ENCODE results near the gene UBL4A.

Gene UBL4A

DNA sequence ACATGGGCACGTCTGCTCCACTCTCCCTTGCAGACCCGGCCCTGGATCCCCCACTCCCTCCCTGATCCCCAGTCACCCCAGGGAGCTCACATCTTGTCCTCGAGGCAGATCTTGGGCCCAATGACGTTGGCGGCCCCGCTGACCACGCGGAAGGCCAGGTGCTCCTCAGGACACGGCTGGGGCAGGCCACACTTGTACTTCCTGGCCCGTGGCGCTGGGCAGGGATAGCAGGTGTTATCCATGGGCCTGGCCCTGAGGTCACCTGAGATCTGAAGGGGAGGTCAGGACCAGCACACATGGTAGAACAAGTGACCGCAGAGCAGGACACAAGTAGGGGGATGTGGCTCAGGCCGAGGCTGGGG lies 21.9 kb upstream of the UBL4A start:
- H3K4me1 ChIP-seq (ENCODE audit: insufficient read depth, low read length, severe bottlenecking) = no peaks in the 10 kb centered on the region
- no peak overlapping the region for H3K4me2 ChIP-seq (ENCODE audit: low read length)
- no peak for TF ChIP-seq EZH2 (IDR thresholded peaks at IDR 0.05; ENCODE audit: borderline replicate concordance, low read length)
- TF ChIP-seq, protein P1, sequence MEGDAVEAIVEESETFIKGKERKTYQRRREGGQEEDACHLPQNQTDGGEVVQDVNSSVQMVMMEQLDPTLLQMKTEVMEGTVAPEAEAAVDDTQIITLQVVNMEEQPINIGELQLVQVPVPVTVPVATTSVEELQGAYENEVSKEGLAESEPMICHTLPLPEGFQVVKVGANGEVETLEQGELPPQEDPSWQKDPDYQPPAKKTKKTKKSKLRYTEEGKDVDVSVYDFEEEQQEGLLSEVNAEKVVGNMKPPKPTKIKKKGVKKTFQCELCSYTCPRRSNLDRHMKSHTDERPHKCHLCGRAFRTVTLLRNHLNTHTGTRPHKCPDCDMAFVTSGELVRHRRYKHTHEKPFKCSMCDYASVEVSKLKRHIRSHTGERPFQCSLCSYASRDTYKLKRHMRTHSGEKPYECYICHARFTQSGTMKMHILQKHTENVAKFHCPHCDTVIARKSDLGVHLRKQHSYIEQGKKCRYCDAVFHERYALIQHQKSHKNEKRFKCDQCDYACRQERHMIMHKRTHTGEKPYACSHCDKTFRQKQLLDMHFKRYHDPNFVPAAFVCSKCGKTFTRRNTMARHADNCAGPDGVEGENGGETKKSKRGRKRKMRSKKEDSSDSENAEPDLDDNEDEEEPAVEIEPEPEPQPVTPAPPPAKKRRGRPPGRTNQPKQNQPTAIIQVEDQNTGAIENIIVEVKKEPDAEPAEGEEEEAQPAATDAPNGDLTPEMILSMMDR (IDR thresholded peaks at IDR 0.05; ENCODE audit: low read length) = no peak
- no peaks in the 10 kb centered on the region for H3K27me3 ChIP-seq (ENCODE audit: insufficient read depth, low read length)
- no peak overlapping the region for H2AFZ ChIP-seq (ENCODE audit: low read length)
- peaks cover 20% of the 10 kb centered on the region for H3K36me3 ChIP-seq (ENCODE audit: insufficient read depth, low read length)
- H3F3A ChIP-seq (ENCODE audit: insufficient read depth, low read length) = no peaks in the 10 kb centered on the region
- H3K9me2 ChIP-seq (ENCODE audit: low read depth, low read length) = no peaks in the 10 kb centered on the region
- no peaks in the 10 kb centered on the region for H4K20me1 ChIP-seq (ENCODE audit: insufficient read depth, low read length)
- no peak overlapping the region for H3K27ac ChIP-seq (ENCODE audit: low read depth, low read length, poor library complexity, severe bottlenecking)
- no peaks in the 10 kb centered on the region for H3K79me2 ChIP-seq (ENCODE audit: insufficient read depth, low read length)
- H3K4me3 ChIP-seq (ENCODE audit: low read depth, low read length, poor library complexity, severe bottlenecking) = no peak overlapping the region
- no peaks in the 10 kb centered on the region for H3K9me3 ChIP-seq (ENCODE audit: low read length)
- no peak overlapping the region for H3K9ac ChIP-seq (ENCODE audit: low read length)

DNA sequence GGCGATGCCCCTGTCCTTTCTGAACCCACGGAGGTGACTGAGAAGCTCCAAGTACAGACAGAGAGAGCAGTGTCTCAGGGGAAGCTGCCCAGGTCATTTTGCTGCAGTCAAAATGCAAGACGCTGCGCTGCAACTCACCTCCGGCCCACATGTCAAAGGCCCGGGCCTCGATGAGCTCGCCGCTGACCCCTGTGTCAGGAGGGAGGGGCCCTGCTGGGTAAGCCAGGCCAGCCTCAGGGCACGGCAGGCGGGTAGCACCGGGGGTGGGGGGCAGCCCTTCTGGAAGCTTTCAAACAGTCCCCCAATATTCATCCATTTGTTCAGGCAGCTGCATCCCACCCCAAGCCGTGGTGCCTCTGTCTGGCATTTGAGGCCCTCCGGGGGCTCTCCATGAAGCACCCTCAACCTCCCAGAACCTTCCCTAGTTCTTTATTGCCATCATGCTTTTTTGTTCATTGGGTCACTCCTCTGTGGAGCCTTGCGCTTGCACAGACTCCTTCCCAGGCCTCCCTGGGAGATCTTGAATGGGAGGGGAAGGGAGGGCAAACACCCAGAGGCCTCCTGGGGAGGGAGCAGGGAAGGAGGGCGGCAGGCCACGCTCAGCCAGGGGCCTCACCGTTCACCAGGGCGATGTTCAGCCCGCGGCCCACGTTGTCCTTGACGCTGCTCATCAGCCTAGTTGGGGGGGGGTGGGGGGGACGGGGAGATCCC lies 21.4 kb upstream of the UBL4A start:
- Histone ChIP-seq H3K27ac (ENCODE audit: low read depth, low read length, poor library complexity, severe bottlenecking) (no peak overlapping the region), H3K4me1 (ENCODE audit: insufficient read depth, low read length, severe bottlenecking) (no peaks in the 10 kb centered on the region), H2AFZ (ENCODE audit: low read length) (no peak overlapping the region), H3K79me2 (ENCODE audit: insufficient read depth, low read length) (no peaks in the 10 kb centered on the region), H3K4me3 (ENCODE audit: low read depth, low read length, poor library complexity, severe bottlenecking) (no peak overlapping the region), H3K9me2 (ENCODE audit: low read depth, low read length) (no peaks in the 10 kb centered on the region), H3K27me3 (ENCODE audit: insufficient read depth, low read length) (no peaks in the 10 kb centered on the region), H3K9me3 (ENCODE audit: low read length) (no peaks in the 10 kb centered on the region), H3K9ac (ENCODE audit: low read length) (no peak overlapping the region), H3K36me3 (ENCODE audit: insufficient read depth, low read length) (peaks cover 20% of the 10 kb centered on the region), H4K20me1 (ENCODE audit: insufficient read depth, low read length) (no peaks in the 10 kb centered on the region), H3F3A (ENCODE audit: insufficient read depth, low read length) (no peaks in the 10 kb centered on the region), H3K4me2 (ENCODE audit: low read length) (no peak overlapping the region)
- TF ChIP-seq, protein P1 (IDR thresholded peaks at IDR 0.05; ENCODE audit: low read length) = no peak
- TF ChIP-seq EZH2 (IDR thresholded peaks at IDR 0.05; ENCODE audit: borderline replicate concordance, low read length) = no peak

DNA sequence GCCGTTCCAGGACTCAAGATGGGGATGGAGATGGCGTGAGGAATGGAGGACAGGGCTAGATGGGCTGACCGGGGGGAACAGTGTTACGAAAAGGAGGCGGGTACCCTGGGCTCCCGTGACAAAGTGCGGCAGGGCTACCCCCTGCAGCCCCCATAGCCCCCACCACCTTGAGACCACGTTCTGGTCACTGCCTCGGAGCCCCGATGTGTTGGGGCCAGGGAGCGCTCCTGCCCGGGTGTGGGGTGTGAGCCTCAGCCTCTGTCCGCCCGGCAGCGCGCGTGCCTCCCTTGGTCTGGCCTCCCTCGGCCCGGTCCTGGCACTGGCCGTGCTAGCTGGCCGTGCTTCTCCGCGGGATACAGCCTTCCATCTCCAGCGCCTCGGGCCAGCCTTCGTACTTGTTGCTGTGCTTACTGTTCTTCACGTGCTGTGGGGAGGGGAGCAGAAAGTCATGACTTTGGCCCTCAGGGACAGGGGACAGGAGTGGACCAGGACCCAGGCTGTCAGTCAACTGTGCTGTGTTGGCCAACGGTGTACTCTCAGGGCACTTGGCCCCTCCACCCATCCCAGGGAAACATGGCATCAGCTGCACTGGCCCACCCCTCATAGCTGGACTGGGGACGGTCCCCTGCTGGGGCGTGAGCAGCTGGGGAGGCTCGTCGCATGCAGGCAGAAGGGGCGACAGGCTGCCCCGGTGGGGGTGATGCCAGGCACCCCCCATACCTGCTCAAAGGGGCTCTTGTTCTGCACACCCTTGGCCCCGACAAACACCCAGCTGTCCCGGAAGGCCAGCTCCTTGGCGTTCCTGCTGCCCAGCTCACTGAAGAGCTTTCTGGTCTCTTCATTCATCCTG lies 20.3 kb upstream of the UBL4A start:
- Histone ChIP-seq H3K4me1 (ENCODE audit: insufficient read depth, low read length, severe bottlenecking) (no peaks in the 10 kb centered on the region), H3K27ac (ENCODE audit: low read depth, low read length, poor library complexity, severe bottlenecking) (no peak overlapping the region), H3K9me2 (ENCODE audit: low read depth, low read length) (no peaks in the 10 kb centered on the region), H3K36me3 (ENCODE audit: insufficient read depth, low read length) (peaks cover 20% of the 10 kb centered on the region), H2AFZ (ENCODE audit: low read length) (no peak overlapping the region), H3K79me2 (ENCODE audit: insufficient read depth, low read length) (no peaks in the 10 kb centered on the region), H3K4me2 (ENCODE audit: low read length) (no peak overlapping the region), H3F3A (ENCODE audit: insufficient read depth, low read length) (no peaks in the 10 kb centered on the region), H3K9ac (ENCODE audit: low read length) (no peak overlapping the region), H3K4me3 (ENCODE audit: low read depth, low read length, poor library complexity, severe bottlenecking) (no peak overlapping the region), H3K9me3 (ENCODE audit: low read length) (no peaks in the 10 kb centered on the region), H3K27me3 (ENCODE audit: insufficient read depth, low read length) (no peaks in the 10 kb centered on the region), H4K20me1 (ENCODE audit: insufficient read depth, low read length) (no peaks in the 10 kb centered on the region)
- TF ChIP-seq EZH2 (IDR thresholded peaks at IDR 0.05; ENCODE audit: borderline replicate concordance, low read length) = no peak
- TF ChIP-seq, protein P1 (IDR thresholded peaks at IDR 0.05; ENCODE audit: low read length) = no peak

All from OCI-LY1 (cell line).